HepG2 (cell line): Measurements from ENCODE around the gene SLC2A2. TPM values are rescaled to one million over a fixed set of nuclear protein-coding genes. Genes with fewer than 3 reads are reported as not detected.
A peak's percentile ranks its signal among the peaks of the same experiment; 100 is the strongest.

Experiments
- ATAC-seq: fragments of 200-7000 bp; cut with Tn5 transposase; 3 replicates; pipeline ENCODE4 v1.9.1; 2020; ENCODE audit warnings: mild to moderate bottlenecking, moderate library complexity
- BruUV-seq: library from RNA; stranded (reverse); fragments of 400-500 nt; replicated peaks from 2 replicates; lab custom pipeline; 2021; lab: Mats Ljungman, UMichigan
- CTCF ChIA-PET: fragments of 300-600 bp; formaldehyde crosslinking; extraction: SDS; loops from one replicate; lab custom pipeline; 2021; ENCODE audit warnings: low total read pairs, inconsistent platforms, low intra/inter-chr PET ratio; lab: Yijun Ruan, JAX
- POLR2A ChIA-PET: fragments of 350-600 bp; sonication (Branson Sonifier 250); formaldehyde crosslinking; loops from one replicate; lab custom pipeline; 2020; ENCODE audit warnings: antibody characterized with exemption, inconsistent platforms; lab: Yijun Ruan, JAX
- DNase-seq: peaks from one replicate; pipeline ENCODE4 v3.0.0-alpha.2; 2015; ENCODE audit warnings: low spot score
- FAIRE-seq: peaks from 3 replicates; lab custom pipeline; 2011; peaks lifted over from hg19 to GRCh38; lab: Jason Lieb, UNC
- H2AFZ ChIP-seq: one replicate; pipeline ENCODE4 v1.6.1; 2011; ENCODE audit warnings: low read length, inconsistent platforms
- H3K27ac ChIP-seq: fragments of 300-600 bp; 3 replicates; pipeline ENCODE4 v1.8.0; 2011; ENCODE audit warnings: mixed run types, mild to moderate bottlenecking, mixed read lengths, low read length, inconsistent platforms; ENCODE audit not compliant: insufficient read depth; ENCODE audit errors: extremely low read length
- H3K27me3 ChIP-seq, 2 experiments: fragments of 200-600 bp in 1 of 2; 2 replicates in 1 of 2; 3 replicates in 1 of 2; pipeline versions ENCODE4 v1.6.0 to v1.8.0; 2011; ENCODE audit warnings: low read length in 2 of 2, mild to moderate bottlenecking in 2 of 2, moderate library complexity in 2 of 2, inconsistent platforms in 1 of 2; ENCODE audit not compliant: insufficient read depth in 2 of 2, control insufficient read depth in 1 of 2
- H3K36me3 ChIP-seq, 2 experiments: fragments of 200-600 bp in 1 of 2; replicated peaks in 1 of 2; 2 replicates in 1 of 2; 3 replicates in 1 of 2; pipeline versions ENCODE4 v1.5.1 to v1.8.0; 2011; ENCODE audit warnings: low read length in 2 of 2, inconsistent platforms in 1 of 2; ENCODE audit not compliant: insufficient read depth in 2 of 2, control insufficient read depth in 1 of 2
- H3K4me1 ChIP-seq: 2 replicates; pipeline ENCODE4 v1.5.1; 2012; ENCODE audit warnings: low read length, inconsistent platforms; ENCODE audit not compliant: insufficient read depth
- H3K4me2 ChIP-seq: 2 replicates; pipeline ENCODE4 v1.6.0; 2011; ENCODE audit warnings: low read depth, low read length, inconsistent platforms
- H3K4me3 ChIP-seq, 3 experiments: fragments of 200-600 bp in 1 of 3; sonication (generic), shearing (Covaris generic) in 1 of 3; replicated peaks in 1 of 3; 2 replicates each; pipeline ENCODE4 v1.5.1; 2011 to 2016; ENCODE audit warnings: low read length in 3 of 3, inconsistent platforms in 2 of 3, low read depth in 2 of 3, mild to moderate bottlenecking in 2 of 3, control low read depth in 1 of 3, mixed read lengths in 1 of 3; ENCODE audit not compliant: insufficient read depth in 1 of 3
- H3K79me2 ChIP-seq: one replicate; pipeline ENCODE4 v1.6.1; 2011; ENCODE audit warnings: low read length, inconsistent platforms; ENCODE audit not compliant: insufficient read depth
- H3K9ac ChIP-seq: 2 replicates; pipeline ENCODE4 v1.6.0; 2011; ENCODE audit warnings: mild to moderate bottlenecking, low read depth, low read length, inconsistent platforms; ENCODE audit not compliant: insufficient read depth
- H3K9me3 ChIP-seq: 2 replicates; pipeline ENCODE4 v1.5.1; 2012; ENCODE audit warnings: mild to moderate bottlenecking, low read length
- H4K20me1 ChIP-seq: 2 replicates; pipeline ENCODE4 v1.6.0; 2011; ENCODE audit warnings: inconsistent platforms, mild to moderate bottlenecking, low read length, moderate library complexity; ENCODE audit not compliant: insufficient read depth
- FOXA3 ChIP-seq: IDR thresholded peaks from 2 replicates; pipeline ENCODE4 v1.6.1; 2016; ENCODE audit warnings: missing genetic modification reagents, missing compliant biosample characterization
- KLF16 ChIP-seq, 2 experiments: sonication (generic) in 1 of 2; formaldehyde crosslinking in 1 of 2; IDR thresholded peaks; 2 replicates each; pipeline versions ENCODE4 v1.6.1 to v1.8.0; 2016 to 2023; ENCODE audit warnings: missing genetic modification reagents in 2 of 2, missing compliant biosample characterization in 1 of 2
- MLLT10 ChIP-seq: sonication (generic); formaldehyde crosslinking; IDR thresholded peaks from 2 replicates; pipeline ENCODE4 v1.4.0; 2020; ENCODE audit warnings: missing genetic modification reagents
- MLXIP ChIP-seq: sonication (generic); formaldehyde crosslinking; IDR thresholded peaks from 2 replicates; pipeline ENCODE4 v1.9.0; 2021; ENCODE audit warnings: missing genetic modification reagents, borderline replicate concordance
- NR0B2 ChIP-seq: sonication (generic); formaldehyde crosslinking; IDR thresholded peaks from 2 replicates; pipeline ENCODE4 v1.4.0; 2020; ENCODE audit warnings: mild to moderate bottlenecking, missing genetic modification reagents
- NR3C1 ChIP-seq: sonication (generic); formaldehyde crosslinking; IDR thresholded peaks from 2 replicates; pipeline ENCODE4 v1.4.0; 2020; ENCODE audit warnings: missing genetic modification reagents
- SALL2 ChIP-seq: sonication (generic); formaldehyde crosslinking; IDR thresholded peaks from 2 replicates; pipeline ENCODE4 v1.8.1; 2023; ENCODE audit warnings: mild to moderate bottlenecking, missing genetic modification reagents, inconsistent platforms
- SOX13 ChIP-seq, 3 experiments: fragments of 450-650 bp in 1 of 3; sonication (generic) in 1 of 3; formaldehyde crosslinking in 1 of 3; IDR thresholded peaks in 2 of 3; conservative IDR thresholded peaks in 1 of 3; 2 replicates each; pipeline versions ENCODE4 v1.5.0 to v1.6.1; 2016 to 2020; ENCODE audit warnings: antibody characterized with exemption in 1 of 3, mild to moderate bottlenecking in 1 of 3, missing compliant biosample characterization in 1 of 3, missing genetic modification reagents in 1 of 3, moderate library complexity in 1 of 3
- SPEN ChIP-seq: sonication (generic); formaldehyde crosslinking; IDR thresholded peaks from 2 replicates; pipeline ENCODE4 v1.5.1; 2020; ENCODE audit warnings: low read depth, mild to moderate bottlenecking, missing genetic modification reagents
- SRSF1 ChIP-seq: fragments of 200-400 bp; formaldehyde crosslinking; optimal IDR thresholded peaks from 2 replicates; pipeline ENCODE3; 2017; ENCODE audit warnings: mild to moderate bottlenecking, low read depth, low read length, moderate library complexity
- XBP1 ChIP-seq: sonication (generic); formaldehyde crosslinking; IDR thresholded peaks from 2 replicates; pipeline ENCODE4 v1.5.0; 2020; ENCODE audit warnings: missing genetic modification reagents
- ZNF337 ChIP-seq: sonication (generic); formaldehyde crosslinking; IDR thresholded peaks from 2 replicates; pipeline ENCODE4 v1.5.1; 2020; ENCODE audit warnings: missing genetic modification reagents, low read depth, mild to moderate bottlenecking, borderline replicate concordance
- ZNF441 ChIP-seq: sonication (generic); formaldehyde crosslinking; IDR thresholded peaks from 2 replicates; pipeline ENCODE4 v1.7.0; 2021; ENCODE audit warnings: missing genetic modification reagents, borderline replicate concordance
- ZNF570 ChIP-seq: sonication (generic); formaldehyde crosslinking; IDR thresholded peaks from 2 replicates; pipeline ENCODE4 v1.4.0; 2020; ENCODE audit warnings: mild to moderate bottlenecking, missing genetic modification reagents, borderline replicate concordance
- WGBS: methylation state at CpG from one replicate; pipeline ENCODE4 v1.1.6; 2017; ENCODE audit warnings: low lambda C conversion rate; 5-methylcytosine and 5-hydroxymethylcytosine counted together
- in situ Hi-C: cut with HindIII; loops from 2 replicates; pipeline ENCODE4 v1.10.0; 2017; ENCODE audit warnings: low pct_unique_long_range_greater_than_20kb; ENCODE audit not compliant: extremely low pct_ligation_motif_present
- intact Hi-C: fragments of 100-400 bp; cut with micrococcal nuclease; formaldehyde crosslinking; loops from one replicate; pipeline ENCODE4 v1.10.0; 2022; ENCODE audit not compliant: unreplicated experiment
- polyA plus RNA-seq, 8 experiments: library from polyadenylated mRNA; depleted of rRNA in 3 of 8; stranded (reverse) in 7 of 8; unstranded in 1 of 8; fragments of >200 nt; fragmentation: Illumina TruSeq in 4 of 8; extraction: Trizol in 4 of 8; gene quantifications; 2 replicates each; pipeline versions ENCODE4 v1.2.1 to v1.2.3, GENCODE V29; 2011 to 2016; ENCODE audit warnings: low read depth in 4 of 8, missing spikeins in 1 of 8, mixed read lengths in 1 of 8; ENCODE audit not compliant: insufficient read depth in 1 of 8
- total RNA-seq, 5 experiments: library from RNA; depleted of rRNA; stranded (reverse); fragments of >200 nt; fragmentation: Illumina TruSeq; extraction: Trizol; gene quantifications; 2 replicates each; pipeline ENCODE4 v1.2.3, GENCODE V29; 2016; ENCODE audit warnings: low read depth in 1 of 5

The SLC2A2 gene
- total and polyA plus RNA-seq, 2 of the 13 experiments (the other 11 are each of a cell fraction or from before 2014, with no cell fraction given): 19.5 to 23.2 TPM

- TF ChIP-seq KLF16 (CRISPR knock-in tag; IDR thresholded peaks at IDR 0.05): peak in 1 of 2 experiments; percentile 38; a peak in 1 of 4 replicates
- TF ChIP-seq SOX13 (IDR thresholded peaks at IDR 0.05): no peak
- TF ChIP-seq SOX13 (CRISPR knock-in tag; conservative IDR thresholded peaks at IDR 0.05 in 1 of 2, IDR thresholded peaks at IDR 0.05 in 1 of 2): peak in 1 of 2 experiments; percentile 29; a peak in 1 of 4 replicates
- TF ChIP-seq ZNF441 (CRISPR knock-in tag): no peak
- no peak for TF ChIP-seq MLXIP
- TF ChIP-seq MLLT10 (CRISPR knock-in tag): no peak
- TF ChIP-seq FOXA3: peak; percentile 51
- TF ChIP-seq XBP1 (CRISPR knock-in tag): no peak
- no peak for TF ChIP-seq SALL2 (CRISPR knock-in tag)
- no peak for TF ChIP-seq ZNF337 (CRISPR knock-in tag)
These were observed 23.4 kb upstream of the SLC2A2 start (continued) for GRCh38 chr3:171049861-171050444.

DNA sequence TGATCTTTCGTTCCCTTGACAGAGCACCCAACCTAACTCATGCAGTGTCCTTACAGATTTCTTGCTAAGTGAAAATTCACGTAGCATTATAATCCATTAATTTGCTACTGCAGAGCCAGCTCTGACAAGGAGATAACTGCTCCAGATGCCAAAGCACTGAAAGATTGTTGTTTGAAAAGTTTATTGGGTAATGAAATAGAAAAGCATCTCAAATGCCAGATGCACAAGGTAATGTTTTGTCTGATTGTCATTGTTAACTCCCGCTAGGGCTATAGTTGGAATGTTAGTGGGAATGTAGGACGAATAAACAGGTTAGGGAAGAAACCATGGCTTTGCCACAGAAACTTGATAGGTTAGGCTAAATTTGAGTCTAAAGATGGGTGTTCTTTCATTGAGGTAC, 20.2 kb upstream of the SLC2A2 start:
- no TSS peak for BruUV-seq
- H3K27me3 ChIP-seq: no peaks in the 10 kb centered on the region
- no peaks in the 10 kb centered on the region for H3K36me3 ChIP-seq
- H3K79me2 ChIP-seq: no peaks in the 10 kb centered on the region
- H4K20me1 ChIP-seq: no peaks in the 10 kb centered on the region
- CTCF ChIA-PET: no interaction called here
- H3K9ac ChIP-seq: no peak overlapping the region
- H3K4me2 ChIP-seq: no peak overlapping the region
- in situ Hi-C loops: loop anchor here (5.0 kb wide), 2 partner anchors 84 to 121 kb away; no protein-coding TSS in a partner anchor
- no peak overlapping the region for H2AFZ ChIP-seq
- peak overlapping the region; percentile 45 for H3K27ac ChIP-seq
- FAIRE-seq (no peak), ATAC-seq (no peak), DNase-seq (no peak)
- POLR2A ChIA-PET: interaction anchor here (1.1 to 3.5 kb wide), 2 partner anchors 8 to 49 kb away, joined by 3 to 14 read pairs; no protein-coding TSS in a partner anchor
- 96% methylated on average over 4 of the region's 4 CpGs for WGBS
- no peak overlapping the region for H3K4me3 ChIP-seq
- no peaks in the 10 kb centered on the region for H3K9me3 ChIP-seq
- peaks cover 70% of the 10 kb centered on the region for H3K4me1 ChIP-seq
- intact Hi-C loops: no loop called here
- TF ChIP-seq NR3C1 (CRISPR knock-in tag) (no peak), NR0B2 (no peak), ZNF570 (CRISPR knock-in tag) (no peak), SRSF1 (no peak), SPEN (no peak)
